ENCODE data around the gene ARHGAP33. TPM values are rescaled to one million over a fixed set of nuclear protein-coding genes. Genes with fewer than 3 reads are reported as not detected.

The ARHGAP33 gene
- total and polyA plus RNA-seq, 10 of the 15 experiments (the other 5 are each of a cell fraction or from before 2014, with no cell fraction given): 0.05 to 22.9 (median 2.3) TPM; not detected in 1

DNA sequence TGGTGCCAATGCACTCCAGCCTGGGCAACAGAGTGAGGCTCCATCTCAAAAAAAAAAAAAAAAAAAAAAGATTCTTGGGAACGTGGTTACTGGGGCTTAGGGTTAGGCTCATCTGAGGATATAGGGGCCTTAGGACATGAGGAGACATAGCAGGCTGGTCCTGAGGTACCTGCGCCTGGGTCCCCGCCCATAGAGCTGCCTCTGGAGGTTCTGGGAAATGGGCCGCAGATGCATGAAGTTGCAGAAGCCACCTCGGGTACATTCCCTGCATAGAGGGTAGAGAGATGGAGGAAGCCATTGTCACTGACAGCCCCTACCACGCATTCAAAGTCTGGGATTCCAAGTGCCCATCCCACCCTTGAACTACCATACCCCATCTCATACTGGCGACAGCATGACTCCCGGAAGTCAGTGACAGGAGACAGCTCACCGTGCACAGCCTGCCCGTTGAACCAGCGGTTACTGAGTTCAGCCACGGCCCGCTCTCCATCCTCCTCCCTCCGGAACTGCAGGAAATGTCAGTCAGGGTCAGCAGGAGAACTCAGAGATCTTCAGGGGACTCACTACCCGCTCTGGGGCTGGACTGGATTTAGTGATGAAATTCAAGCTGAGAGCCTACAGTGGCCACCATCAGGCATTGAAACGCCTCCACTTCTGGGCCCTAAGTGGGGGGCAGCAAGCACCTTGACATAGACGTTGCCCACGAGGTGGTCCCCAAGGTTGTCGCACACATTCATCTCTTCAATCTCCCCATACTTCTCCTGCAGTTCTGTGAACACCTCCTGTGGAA lies 31.5 kb upstream of the ARHGAP33 start:
- FAIRE-seq: no peak
- Histone ChIP-seq H3K36me3 (ENCODE audit: control insufficient read depth in 2 of 2, insufficient read depth in 2 of 2, low read length in 1 of 2) (peaks cover 4 to 7% of the 10 kb centered on the region in 2 experiments; a peak in 2 of 4 replicates), H3K4me2 (ENCODE audit: control insufficient read depth, insufficient read depth) (peak overlapping the region; percentile 90), H3K4me3 (peak overlapping the region; percentile 85), H2AFZ (ENCODE audit: control insufficient read depth, low read depth, low read length) (no peak overlapping the region), H3K4me1 (ENCODE audit: control insufficient read depth, insufficient read depth, low read length) (peaks cover 32% of the 10 kb centered on the region), H3K9me3 (replicated peaks; ENCODE audit: control insufficient read depth, insufficient read depth, low read length) (no peaks in the 10 kb centered on the region), H3K27ac (ENCODE audit: control insufficient read depth, insufficient read depth) (peak overlapping the region; percentile 80; the same call in 1 of the 2 replicates), H3K9ac (ENCODE audit: control insufficient read depth, insufficient read depth, low read length) (0 out of 2 replicates have a peak overlapping the region, but pooled peaks have one; percentile 36), H3K79me2 (ENCODE audit: control insufficient read depth, insufficient read depth, low read length) (peaks cover 28% of the 10 kb centered on the region), H4K20me1 (ENCODE audit: control insufficient read depth, insufficient read depth) (no peaks in the 10 kb centered on the region), H3K27me3 (replicated peaks in 1 of 2; ENCODE audit: control insufficient read depth in 2 of 2, insufficient read depth in 2 of 2, low read length in 1 of 2) (no peaks in the 10 kb centered on the region)
- intact Hi-C loops (cut with micrococcal nuclease; ENCODE audit: unreplicated experiment): loop anchor here (2.0 kb wide), 1 partner anchor 15 kb away; the partner anchor contains the start of gene PROSER3
- ChIA-PET POLR2A (interaction anchor here (0.6 to 7.1 kb wide), 10 partner anchors 13 to 1474 kb away, joined by 3 to 91 read pairs (median 8); partner anchors contain the start of genes HSPB6, PROSER3 and ZNF383), RAD21 (ENCODE audit: unreplicated experiment) (interaction anchor here (0.7 to 2.3 kb wide), 7 partner anchors 21 to 320 kb away, joined by 3 to 10 read pairs (median 5); partner anchors contain the start of gene COX6B1), CTCF (interaction anchor here (0.7 to 4.3 kb wide), 4 partner anchors 30 to 179 kb away, joined by 3 to 18 read pairs (median 13); no protein-coding TSS in a partner anchor), SMC1A (ENCODE audit: uncharacterized antibody, unreplicated experiment) (interaction anchor here (2.0 kb wide), 1 partner anchor 48 kb away, joined by 14 read pairs; no protein-coding TSS in a partner anchor)
- 88% methylated on average over 17 of the region's 19 CpGs for WGBS (ENCODE audit: insufficient coverage, insufficient replicate concordance, low lambda C conversion rate, missing lambda C conversion rate)
- TSS peak; percentile 20 for BruUV-seq (replicated peaks)
- no peak for TF ChIP-seq HCFC1 (IDR thresholded peaks at IDR 0.05; ENCODE audit: low read length)
- no peak for TF ChIP-seq MEF2B (IDR thresholded peaks at IDR 0.05; ENCODE audit: partially characterized antibody, poor library complexity, severe bottlenecking)
- no peak for TF ChIP-seq SIN3A (IDR thresholded peaks at IDR 0.05; ENCODE audit: low read depth, low read length)
- no peak for TF ChIP-seq BCL11A (IDR thresholded peaks at IDR 0.05; ENCODE audit: low read depth, low read length)
- TF ChIP-seq, protein P1, sequence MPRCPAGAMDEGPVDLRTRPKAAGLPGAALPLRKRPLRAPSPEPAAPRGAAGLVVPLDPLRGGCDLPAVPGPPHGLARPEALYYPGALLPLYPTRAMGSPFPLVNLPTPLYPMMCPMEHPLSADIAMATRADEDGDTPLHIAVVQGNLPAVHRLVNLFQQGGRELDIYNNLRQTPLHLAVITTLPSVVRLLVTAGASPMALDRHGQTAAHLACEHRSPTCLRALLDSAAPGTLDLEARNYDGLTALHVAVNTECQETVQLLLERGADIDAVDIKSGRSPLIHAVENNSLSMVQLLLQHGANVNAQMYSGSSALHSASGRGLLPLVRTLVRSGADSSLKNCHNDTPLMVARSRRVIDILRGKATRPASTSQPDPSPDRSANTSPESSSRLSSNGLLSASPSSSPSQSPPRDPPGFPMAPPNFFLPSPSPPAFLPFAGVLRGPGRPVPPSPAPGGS (IDR thresholded peaks at IDR 0.05; ENCODE audit: borderline replicate concordance, insufficient read depth, low read depth, low read length, poor library complexity, severe bottlenecking): no peak
- no peak for TF ChIP-seq RUNX3 (IDR thresholded peaks at IDR 0.05; ENCODE audit: low read length)
- TF ChIP-seq PAX5 (IDR thresholded peaks at IDR 0.05; ENCODE audit: borderline replicate concordance, low read depth, low read length): no peak
- TF ChIP-seq, protein P2, sequence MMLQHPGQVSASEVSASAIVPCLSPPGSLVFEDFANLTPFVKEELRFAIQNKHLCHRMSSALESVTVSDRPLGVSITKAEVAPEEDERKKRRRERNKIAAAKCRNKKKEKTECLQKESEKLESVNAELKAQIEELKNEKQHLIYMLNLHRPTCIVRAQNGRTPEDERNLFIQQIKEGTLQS (IDR thresholded peaks at IDR 0.05; ENCODE audit: borderline replicate concordance, extremely low read depth, low read depth, low read length): no peak
- no peak for TF ChIP-seq RCOR1 (conservative IDR thresholded peaks at IDR 0.05; ENCODE audit: low read depth, low read length)
- TF ChIP-seq EGR1 (IDR thresholded peaks at IDR 0.05; ENCODE audit: borderline replicate concordance in 1 of 2, low read depth in 2 of 2, low read length in 2 of 2): no peak
- no peak for TF ChIP-seq HDAC6 (IDR thresholded peaks at IDR 0.05; ENCODE audit: unreplicated experiment)
- no peak for TF ChIP-seq TCF12 (IDR thresholded peaks at IDR 0.05; ENCODE audit: low read depth, low read length)
- TF ChIP-seq ESRRA (IDR thresholded peaks at IDR 0.05; ENCODE audit: low read length): no peak
- TF ChIP-seq ZBED1 (IDR thresholded peaks at IDR 0.05; ENCODE audit: borderline replicate concordance): no peak
- TF ChIP-seq FOXM1 (IDR thresholded peaks at IDR 0.05; ENCODE audit: low read depth, low read length): no peak
- DNase-seq (ENCODE audit: low read depth, low spot score): no peak
- ATAC-seq: no peak
- in situ Hi-C loops (cut with MboI): no loop called here
